SHP77 treated with DMSO at 0.1 percent for 48 hours (cell line): ENCODE data around the gene PDE4D.

ENCODE experiments used
- DNase-seq: peaks from one replicate; lab custom pipeline; 2025; lab: John Stamatoyannopoulos, UW

The PDE4D gene

DNA sequence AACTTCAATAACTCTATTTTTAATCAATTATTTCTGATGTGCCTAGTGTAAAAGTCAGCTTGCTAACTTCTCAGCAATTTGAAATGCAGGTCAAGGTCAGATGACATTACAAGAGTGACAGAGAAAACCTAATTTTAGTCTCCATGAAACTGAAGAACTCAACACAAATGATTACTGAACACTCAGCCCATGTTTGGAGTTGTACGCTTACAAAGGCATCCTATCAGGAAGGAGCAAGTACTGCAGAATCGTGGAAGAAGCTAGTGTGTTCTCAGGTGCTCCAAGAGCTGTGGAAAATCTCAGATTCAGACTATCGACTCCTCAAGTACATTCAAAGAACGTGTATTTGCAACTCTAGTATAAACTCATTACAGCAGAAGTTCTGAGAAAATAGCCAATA, 526.7 kb downstream of the PDE4D start:
- no peak for DNase-seq

GRCh38 chr5:59362438-59362837, 531.1 kb downstream of the PDE4D start:
- no peak for DNase-seq

DNA sequence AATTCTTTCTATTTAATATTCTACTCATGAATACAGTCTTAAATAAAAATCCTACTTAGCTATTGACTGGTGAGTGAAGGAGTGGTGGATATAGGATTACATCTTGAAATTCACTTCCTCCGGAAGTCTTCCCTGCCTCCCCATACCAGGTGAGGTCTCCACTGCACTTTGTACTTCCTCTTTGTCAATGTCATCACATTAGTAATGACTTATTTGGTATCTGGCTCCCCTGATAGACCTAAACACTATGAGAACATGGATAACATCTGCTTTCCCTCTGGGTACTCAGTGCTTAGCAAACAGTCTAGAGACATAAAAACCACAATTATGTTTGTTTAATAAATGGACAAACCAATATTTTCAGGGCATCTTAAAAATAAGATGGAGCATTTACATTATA, 532.1 kb downstream of the PDE4D start:
- DNase-seq: no peak

- DNase-seq: no peak
Observed at GRCh38 chr5:59360130-59360555, 533.4 kb downstream of the PDE4D start.

DNA sequence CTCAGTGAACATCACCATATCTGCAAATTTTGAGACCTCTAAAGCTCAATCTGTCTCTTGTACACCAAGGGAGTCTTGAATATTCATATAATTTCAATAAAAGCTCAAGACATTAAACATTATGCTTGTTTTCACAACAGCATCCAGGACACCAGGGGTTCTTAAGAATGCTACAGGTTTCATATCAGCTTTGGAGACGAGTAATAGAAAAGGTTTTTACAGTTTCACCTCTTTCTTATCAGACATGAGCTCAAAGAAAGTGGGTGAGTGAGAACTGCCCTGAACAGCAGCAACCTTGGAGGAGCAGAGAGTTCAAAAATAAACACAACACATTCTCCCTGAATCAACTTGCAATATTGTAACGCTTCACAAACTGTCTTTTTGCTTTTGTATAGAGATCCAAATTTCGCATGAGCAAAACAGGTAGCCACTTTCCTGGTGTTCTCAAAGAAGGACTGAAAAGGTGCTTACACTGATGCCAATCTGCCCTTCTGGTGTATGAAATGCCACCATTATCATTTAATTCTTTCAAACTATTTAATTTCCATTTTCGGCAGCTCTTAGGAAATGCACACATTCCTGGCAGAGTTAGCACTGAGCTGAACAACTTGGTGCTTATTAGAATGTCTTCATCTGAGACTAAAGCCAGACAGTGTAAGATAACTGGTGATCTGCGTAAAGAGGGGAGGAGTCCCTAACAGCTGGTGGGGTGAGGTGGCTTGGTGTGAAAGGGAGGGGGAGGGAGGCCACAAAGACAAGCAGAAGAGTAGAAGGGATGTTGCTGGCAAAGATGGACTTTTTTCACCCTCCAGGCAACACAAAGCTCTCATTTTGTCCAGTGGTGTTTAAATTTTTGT, 535.3 kb downstream of the PDE4D start:
- no peak for DNase-seq

- DNase-seq: no peak
Observed at GRCh38 chr5:59357381-59357977, 536.0 kb downstream of the PDE4D start.

GRCh38 chr5:59356813-59357380, 536.6 kb downstream of the PDE4D start:
- DNase-seq: no peak

DNA sequence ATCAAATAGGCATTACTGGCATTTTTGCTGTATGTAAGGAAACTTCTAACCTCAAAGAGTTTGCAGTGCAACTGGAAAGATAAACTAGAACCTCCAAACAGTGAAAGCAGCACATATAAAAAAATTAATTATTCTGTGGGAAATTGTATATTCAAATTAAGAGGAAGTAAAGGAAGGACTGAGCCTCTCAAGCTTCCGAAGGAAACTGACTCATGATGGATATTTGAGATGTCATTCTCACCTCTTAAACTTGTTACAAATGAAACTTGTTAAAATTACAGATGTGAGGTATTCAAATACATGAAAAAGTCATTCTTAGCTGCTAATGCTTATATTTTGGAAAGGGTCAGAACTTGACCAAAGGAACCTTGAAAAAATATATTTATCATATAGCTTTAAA, 538.7 kb downstream of the PDE4D start:
- no peak for DNase-seq

DNA sequence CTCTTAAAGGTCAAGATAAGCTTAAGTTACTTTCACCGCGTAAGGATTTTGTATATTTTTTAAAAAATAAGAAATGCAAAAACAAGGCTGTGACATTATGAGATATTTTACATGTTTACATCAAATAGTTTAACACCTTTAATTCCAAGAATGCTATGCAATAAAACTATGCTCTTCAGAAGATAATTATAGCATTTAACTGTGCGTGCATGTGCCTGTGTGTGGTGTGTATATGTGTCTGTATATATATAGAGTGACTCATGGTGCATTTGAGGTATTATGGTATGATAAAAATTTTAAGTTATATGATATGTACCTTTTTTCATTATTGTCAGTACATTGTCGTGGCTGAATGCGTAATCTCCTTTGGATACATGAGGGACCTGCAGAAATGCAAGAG, 539.3 kb downstream of the PDE4D start:
- DNase-seq: no peak

DNA sequence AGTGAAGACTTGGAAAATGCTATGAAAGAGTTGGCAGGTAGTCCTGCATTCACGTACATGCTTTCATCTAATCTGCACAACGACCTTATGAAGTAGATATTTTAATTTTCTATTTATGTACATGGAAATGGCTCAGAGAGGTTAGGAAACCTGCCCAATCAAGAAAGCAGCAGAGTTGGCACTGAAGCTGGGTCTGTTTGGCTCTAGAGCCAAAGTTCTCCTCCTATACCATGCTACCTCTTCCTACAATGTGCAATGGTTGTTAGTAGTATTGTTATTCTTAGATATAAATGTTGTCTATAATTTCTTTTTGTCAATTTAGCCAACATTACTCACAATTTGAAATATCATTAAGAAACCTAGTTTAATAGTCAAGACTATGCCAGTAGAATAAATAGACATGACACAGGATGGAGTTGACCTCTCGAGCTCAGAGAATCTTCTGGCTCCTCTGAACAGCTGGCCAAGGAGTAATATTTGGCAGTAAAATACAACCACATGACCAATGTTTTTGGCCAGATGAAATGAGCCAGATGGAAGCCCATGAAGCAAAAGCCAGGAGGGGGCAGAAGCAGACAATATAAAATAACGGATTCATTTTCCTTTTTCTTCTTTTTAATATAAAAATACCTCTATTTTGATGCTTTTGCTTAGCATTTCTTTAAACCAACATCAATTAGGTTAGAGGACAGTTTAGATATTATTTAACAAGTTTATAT, 542.3 kb downstream of the PDE4D start:
- no peak for DNase-seq

GRCh38 chr5:59348189-59348588, 545.3 kb downstream of the PDE4D start:
- DNase-seq: no peak

GRCh38 chr5:59346982-59347381, 546.5 kb downstream of the PDE4D start:
- DNase-seq: no peak

GRCh38 chr5:59346514-59346913, 547.0 kb downstream of the PDE4D start:
- DNase-seq: no peak

DNA sequence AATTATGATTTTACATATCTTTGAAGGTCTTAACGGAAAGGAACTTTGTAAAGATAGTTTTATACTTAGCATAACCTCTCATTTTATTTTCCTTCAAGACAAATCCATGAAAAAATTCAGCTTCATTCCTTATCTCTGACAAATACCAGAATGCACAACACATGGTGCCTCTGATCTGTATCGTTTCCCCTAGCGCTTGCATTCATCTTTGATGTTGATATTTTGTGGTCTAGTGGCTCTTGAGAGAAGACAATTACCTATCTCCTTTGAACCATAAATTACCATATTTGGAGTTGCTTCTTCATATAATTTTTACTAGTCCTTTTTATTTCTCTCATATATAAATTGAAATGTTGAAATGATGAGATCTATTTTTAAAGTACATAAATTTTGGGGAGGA, 551.3 kb downstream of the PDE4D start:
- DNase-seq: no peak

GRCh38 chr5:59341760-59342159, 551.8 kb downstream of the PDE4D start:
- DNase-seq: no peak

DNA sequence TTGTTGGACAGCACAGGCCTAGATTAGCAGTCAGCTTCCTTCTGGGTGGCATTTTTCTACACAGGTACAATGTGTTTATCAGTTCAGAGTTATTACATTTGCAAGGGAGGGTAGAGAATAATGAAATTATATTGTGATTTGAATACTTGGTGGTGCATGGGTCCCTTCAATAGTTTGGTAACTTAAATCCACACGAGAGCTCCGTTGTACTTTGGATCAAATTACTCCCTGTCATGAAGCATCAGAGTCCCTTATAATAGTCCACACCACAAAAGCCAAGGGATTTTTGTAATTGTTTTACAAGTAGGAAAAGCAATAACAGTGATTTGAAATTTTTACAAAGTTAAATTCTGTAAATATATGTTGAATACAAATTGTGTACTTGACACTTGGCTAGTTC, 552.4 kb downstream of the PDE4D start:
- no peak for DNase-seq

- no peak for DNase-seq
Observed at GRCh38 chr5:59340637-59341036, 552.9 kb downstream of the PDE4D start.

- no peak for DNase-seq
Observed at GRCh38 chr5:59337240-59337639, 556.3 kb downstream of the PDE4D start.

GRCh38 chr5:59335544-59335943, 558.0 kb downstream of the PDE4D start:
- no peak for DNase-seq

DNA sequence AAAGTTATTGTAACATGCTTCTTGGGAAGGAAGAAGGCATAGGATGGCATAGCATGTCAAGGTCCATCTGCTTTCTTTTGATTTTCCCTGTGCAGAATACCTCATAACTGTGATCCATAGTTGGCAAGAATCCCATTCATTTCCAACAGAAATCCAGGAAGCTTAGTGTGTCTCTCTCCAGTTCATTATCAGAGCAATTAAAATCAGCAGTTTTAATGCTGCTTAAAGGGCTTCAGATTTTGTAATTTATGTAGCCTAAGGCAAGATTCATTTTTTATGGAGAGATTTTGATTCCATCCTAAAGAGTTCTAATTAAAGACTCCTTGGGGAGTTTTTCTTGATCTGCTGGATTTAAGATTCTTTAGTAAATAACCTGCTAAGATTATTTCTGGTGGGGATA, 560.1 kb downstream of the PDE4D start:
- no peak for DNase-seq

DNA sequence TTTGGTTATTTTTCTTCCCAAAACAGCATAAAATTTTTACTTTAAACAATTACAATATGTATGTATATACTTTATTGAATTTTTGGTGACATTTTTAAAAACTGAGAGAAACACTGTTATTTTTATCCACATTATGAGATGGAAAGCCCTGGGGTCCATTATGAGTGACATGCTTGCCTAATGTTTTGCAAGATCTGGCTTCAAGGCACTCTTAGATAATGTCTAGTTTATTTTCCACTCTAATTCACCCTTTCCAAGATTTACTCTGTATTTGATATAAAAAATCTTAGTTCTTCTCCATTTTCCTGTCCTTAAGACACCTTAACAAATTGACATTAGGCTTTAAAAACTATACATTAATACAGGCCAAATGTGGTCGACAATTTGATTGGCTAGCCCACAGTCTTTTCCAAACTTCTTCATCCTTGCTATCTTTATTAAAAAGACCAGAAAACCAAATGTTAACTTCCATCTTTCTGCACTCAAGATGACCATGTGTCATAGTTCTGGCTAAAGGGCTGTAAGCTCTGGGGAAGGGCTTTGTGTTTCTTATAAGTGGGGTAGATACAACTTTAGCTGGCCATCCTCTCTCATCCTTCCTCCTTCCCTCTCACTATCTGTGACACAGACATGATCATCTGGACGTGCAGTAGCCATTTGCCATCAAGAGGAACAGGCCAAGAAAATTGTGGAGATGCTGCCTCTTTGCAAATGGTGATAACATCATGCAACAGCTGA, 561.1 kb downstream of the PDE4D start:
- DNase-seq: no peak

GRCh38 chr5:59330680-59331079, 562.8 kb downstream of the PDE4D start:
- DNase-seq: no peak
